ENCODE measurements around the gene ZNF385C. TPM values are rescaled to one million over a fixed set of nuclear protein-coding genes. Genes with fewer than 3 reads are reported as not detected.

The ZNF385C gene
- total RNA-seq, 1 experiment from 2014 or later = 3.7 TPM

DNA sequence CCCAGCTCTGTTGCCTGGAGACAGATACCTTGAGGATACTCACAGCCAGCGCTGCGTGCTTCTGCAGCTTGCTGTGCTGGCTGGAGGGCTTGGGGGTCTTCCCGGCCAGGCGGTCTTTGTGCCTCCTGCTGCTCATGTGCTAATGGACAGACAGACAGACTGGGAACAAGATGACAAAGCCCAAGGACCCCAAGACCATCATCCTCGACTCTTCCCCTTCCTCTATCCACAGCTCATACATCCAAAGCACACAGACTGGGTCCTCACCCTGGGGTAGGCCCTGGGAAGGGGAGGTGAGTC, 70.7 kb downstream of the ZNF385C start:
- TF ChIP-seq FOXK1 (CRISPR knock-in tag; IDR thresholded peaks at IDR 0.05) = no peak
- TF ChIP-seq, protein P1, sequence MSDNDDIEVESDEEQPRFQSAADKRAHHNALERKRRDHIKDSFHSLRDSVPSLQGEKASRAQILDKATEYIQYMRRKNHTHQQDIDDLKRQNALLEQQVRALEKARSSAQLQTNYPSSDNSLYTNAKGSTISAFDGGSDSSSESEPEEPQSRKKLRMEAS (CRISPR knock-in tag; IDR thresholded peaks at IDR 0.05) = no peak
- TF ChIP-seq RELA (CRISPR knock-in tag; IDR thresholded peaks at IDR 0.05; ENCODE audit: borderline replicate concordance) = no peak
- no peak for TF ChIP-seq EMX1 (CRISPR knock-in tag; IDR thresholded peaks at IDR 0.05)
- TF ChIP-seq, protein P2, sequence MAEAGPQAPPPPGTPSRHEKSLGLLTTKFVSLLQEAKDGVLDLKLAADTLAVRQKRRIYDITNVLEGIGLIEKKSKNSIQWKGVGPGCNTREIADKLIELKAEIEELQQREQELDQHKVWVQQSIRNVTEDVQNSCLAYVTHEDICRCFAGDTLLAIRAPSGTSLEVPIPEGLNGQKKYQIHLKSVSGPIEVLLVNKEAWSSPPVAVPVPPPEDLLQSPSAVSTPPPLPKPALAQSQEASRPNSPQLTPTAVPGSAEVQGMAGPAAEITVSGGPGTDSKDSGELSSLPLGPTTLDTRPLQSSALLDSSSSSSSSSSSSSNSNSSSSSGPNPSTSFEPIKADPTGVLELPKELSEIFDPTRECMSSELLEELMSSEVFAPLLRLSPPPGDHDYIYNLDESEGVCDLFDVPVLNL (CRISPR knock-in tag; IDR thresholded peaks at IDR 0.05; ENCODE audit: borderline replicate concordance, low read depth) = no peak
- H3K4me1 Mint-ChIP-seq = peaks cover 11% of the 10 kb centered on the region
- peaks cover 3% of the 10 kb centered on the region; the same call in 1 of the 2 replicates for H3K27me3 Mint-ChIP-seq (ENCODE audit: low read depth)
- H3K36me3 Mint-ChIP-seq = peaks cover 22% of the 10 kb centered on the region
- DNase-seq (ENCODE audit: low spot score) (no peak), ATAC-seq (no peak)
- CTCF ChIA-PET = interaction anchor here (0.5 to 9.6 kb wide), 17 partner anchors 10 to 500 kb away, joined by 3 to 138 read pairs (median 21); partner anchors contain the start of genes C17orf113, DHX58, DNAJC7 and KAT2A
- no peak overlapping the region for H3K4me3 Mint-ChIP-seq
- no peaks in the 10 kb centered on the region for H3K9me3 Mint-ChIP-seq
- H3K27ac Mint-ChIP-seq = no peak overlapping the region
- POLR2A ChIA-PET = interaction anchor here (0.6 to 3.7 kb wide), 2 partner anchors 10 to 55 kb away, joined by 6 to 13 read pairs; partner anchors contain the start of gene DNAJC7

DNA sequence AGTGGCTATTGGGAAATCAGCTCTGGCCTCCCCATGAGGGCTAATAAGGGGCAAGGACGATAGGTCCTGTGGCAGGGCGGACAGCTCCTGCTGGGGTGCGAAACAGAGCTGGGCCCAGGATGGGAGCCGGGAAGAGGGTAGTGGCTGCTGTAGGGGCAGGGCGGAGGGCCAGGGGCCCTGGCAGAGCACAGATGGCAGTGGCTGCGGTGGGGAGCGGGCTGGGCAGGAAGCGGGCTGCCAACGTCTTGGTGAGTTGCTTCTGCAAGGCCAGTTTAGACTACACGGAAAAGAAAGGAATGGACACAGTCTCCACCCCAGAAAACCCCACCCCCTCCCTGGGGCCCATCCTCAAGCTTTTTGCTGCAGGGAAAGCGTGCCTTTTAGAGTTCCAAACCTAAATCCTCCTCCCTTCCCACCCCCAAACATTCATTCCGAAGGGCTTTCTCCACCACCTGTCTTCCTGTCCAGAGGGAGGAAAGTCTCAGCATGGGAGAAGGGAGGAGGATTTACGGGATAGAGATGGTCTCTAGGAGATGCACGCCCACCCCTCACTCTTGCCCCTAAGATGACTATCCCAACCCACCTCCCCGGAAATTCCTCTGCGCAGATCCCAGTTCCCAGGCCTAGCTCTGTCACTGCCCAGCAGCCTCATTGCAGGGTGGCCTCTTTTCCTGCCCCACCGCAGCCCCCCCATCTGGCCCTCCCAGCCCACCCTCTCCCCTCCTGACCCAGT, 71.2 kb downstream of the ZNF385C start:
- Mint-ChIP-seq H3K27me3 (ENCODE audit: low read depth) (peaks cover 3% of the 10 kb centered on the region; the same call in 1 of the 2 replicates), H3K9me3 (no peaks in the 10 kb centered on the region), H3K27ac (no peak overlapping the region), H3K4me3 (no peak overlapping the region), H3K4me1 (peaks cover 11% of the 10 kb centered on the region), H3K36me3 (peaks cover 27% of the 10 kb centered on the region)
- CTCF ChIA-PET = interaction anchor here (0.5 to 9.6 kb wide), 19 partner anchors 10 to 500 kb away, joined by 3 to 138 read pairs (median 20); partner anchors contain the start of genes DHX58, DNAJC7, KAT2A and NKIRAS2
- POLR2A ChIA-PET = interaction anchor here (0.6 to 3.7 kb wide), 2 partner anchors 10 to 56 kb away, joined by 6 to 13 read pairs; partner anchors contain the start of gene DNAJC7
- DNase-seq (ENCODE audit: low spot score) = no peak
- ATAC-seq = no peak
- TF ChIP-seq ZNF121 (CRISPR knock-in tag; IDR thresholded peaks at IDR 0.05) (no peak), ZNF423 (CRISPR knock-in tag; IDR thresholded peaks at IDR 0.05) (no peak), ATF1 (CRISPR knock-in tag; IDR thresholded peaks at IDR 0.05) (no peak), GRHL2 (CRISPR knock-in tag; IDR thresholded peaks at IDR 0.05; ENCODE audit: insufficient replicate concordance, severe bottlenecking) (no peak), RORB (CRISPR knock-in tag; IDR thresholded peaks at IDR 0.05) (no peak), ETV6 (CRISPR knock-in tag; IDR thresholded peaks at IDR 0.05) (no peak), SMAD4 (CRISPR knock-in tag; IDR thresholded peaks at IDR 0.05) (no peak)
- TF ChIP-seq, protein P3, sequence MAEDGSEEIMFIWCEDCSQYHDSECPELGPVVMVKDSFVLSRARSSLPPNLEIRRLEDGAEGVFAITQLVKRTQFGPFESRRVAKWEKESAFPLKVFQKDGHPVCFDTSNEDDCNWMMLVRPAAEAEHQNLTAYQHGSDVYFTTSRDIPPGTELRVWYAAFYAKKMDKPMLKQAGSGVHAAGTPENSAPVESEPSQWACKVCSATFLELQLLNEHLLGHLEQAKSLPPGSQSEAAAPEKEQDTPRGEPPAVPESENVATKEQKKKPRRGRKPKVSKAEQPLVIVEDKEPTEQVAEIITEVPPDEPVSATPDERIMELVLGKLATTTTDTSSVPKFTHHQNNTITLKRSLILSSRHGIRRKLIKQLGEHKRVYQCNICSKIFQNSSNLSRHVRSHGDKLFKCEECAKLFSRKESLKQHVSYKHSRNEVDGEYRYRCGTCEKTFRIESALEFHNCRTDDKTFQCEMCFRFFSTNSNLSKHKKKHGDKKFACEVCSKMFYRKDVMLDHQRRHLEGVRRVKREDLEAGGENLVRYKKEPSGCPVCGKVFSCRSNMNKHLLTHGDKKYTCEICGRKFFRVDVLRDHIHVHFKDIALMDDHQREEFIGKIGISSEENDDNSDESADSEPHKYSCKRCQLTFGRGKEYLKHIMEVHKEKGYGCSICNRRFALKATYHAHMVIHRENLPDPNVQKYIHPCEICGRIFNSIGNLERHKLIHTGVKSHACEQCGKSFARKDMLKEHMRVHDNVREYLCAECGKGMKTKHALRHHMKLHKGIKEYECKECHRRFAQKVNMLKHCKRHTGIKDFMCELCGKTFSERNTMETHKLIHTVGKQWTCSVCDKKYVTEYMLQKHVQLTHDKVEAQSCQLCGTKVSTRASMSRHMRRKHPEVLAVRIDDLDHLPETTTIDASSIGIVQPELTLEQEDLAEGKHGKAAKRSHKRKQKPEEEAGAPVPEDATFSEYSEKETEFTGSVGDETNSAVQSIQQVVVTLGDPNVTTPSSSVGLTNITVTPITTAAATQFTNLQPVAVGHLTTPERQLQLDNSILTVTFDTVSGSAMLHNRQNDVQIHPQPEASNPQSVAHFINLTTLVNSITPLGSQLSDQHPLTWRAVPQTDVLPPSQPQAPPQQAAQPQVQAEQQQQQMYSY (CRISPR knock-in tag; IDR thresholded peaks at IDR 0.05) = no peak
- TF ChIP-seq, protein P4, sequence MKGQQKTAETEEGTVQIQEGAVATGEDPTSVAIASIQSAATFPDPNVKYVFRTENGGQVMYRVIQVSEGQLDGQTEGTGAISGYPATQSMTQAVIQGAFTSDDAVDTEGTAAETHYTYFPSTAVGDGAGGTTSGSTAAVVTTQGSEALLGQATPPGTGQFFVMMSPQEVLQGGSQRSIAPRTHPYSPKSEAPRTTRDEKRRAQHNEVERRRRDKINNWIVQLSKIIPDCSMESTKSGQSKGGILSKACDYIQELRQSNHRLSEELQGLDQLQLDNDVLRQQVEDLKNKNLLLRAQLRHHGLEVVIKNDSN (CRISPR knock-in tag; IDR thresholded peaks at IDR 0.05) = no peak
- TF ChIP-seq, protein P5, sequence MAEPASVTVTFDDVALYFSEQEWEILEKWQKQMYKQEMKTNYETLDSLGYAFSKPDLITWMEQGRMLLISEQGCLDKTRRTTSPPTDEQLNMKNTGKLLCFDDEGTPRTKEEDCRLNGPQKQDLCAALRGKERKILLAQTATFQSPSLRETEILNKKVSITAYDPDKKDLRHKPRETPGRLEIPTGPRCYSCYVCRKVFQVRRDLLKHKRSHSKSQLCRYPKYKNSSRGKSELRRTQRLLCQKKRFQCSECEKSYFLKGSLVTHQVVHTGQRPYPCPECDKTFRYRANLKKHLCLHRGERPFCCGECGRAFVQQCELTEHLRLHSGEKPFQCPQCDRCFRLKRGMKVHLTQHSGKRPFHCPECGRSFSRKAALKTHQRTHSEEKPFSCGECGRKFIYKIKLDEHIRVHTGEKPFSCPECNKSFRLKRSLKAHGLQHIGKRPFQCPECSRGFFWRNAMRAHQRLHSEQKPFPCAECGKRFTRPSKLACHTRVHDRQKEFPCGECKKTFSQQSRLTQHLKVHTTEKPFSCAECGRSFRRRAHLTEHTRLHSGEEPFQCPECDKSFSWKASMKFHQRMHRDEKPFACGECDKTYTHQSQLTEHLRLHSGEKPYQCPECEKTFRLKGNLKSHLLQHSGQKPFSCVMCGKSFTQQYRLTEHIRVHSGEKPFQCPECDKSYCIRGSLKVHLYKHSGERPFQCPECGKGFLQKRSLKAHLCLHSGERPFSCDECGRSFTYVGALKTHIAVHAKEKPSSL (CRISPR knock-in tag; conservative IDR thresholded peaks at IDR 0.05) = no peak
- TF ChIP-seq, protein P6, sequence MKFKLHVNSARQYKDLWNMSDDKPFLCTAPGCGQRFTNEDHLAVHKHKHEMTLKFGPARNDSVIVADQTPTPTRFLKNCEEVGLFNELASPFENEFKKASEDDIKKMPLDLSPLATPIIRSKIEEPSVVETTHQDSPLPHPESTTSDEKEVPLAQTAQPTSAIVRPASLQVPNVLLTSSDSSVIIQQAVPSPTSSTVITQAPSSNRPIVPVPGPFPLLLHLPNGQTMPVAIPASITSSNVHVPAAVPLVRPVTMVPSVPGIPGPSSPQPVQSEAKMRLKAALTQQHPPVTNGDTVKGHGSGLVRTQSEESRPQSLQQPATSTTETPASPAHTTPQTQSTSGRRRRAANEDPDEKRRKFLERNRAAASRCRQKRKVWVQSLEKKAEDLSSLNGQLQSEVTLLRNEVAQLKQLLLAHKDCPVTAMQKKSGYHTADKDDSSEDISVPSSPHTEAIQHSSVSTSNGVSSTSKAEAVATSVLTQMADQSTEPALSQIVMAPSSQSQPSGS (CRISPR knock-in tag; IDR thresholded peaks at IDR 0.05; ENCODE audit: borderline replicate concordance, low read depth) = no peak
- TF ChIP-seq, protein P7, sequence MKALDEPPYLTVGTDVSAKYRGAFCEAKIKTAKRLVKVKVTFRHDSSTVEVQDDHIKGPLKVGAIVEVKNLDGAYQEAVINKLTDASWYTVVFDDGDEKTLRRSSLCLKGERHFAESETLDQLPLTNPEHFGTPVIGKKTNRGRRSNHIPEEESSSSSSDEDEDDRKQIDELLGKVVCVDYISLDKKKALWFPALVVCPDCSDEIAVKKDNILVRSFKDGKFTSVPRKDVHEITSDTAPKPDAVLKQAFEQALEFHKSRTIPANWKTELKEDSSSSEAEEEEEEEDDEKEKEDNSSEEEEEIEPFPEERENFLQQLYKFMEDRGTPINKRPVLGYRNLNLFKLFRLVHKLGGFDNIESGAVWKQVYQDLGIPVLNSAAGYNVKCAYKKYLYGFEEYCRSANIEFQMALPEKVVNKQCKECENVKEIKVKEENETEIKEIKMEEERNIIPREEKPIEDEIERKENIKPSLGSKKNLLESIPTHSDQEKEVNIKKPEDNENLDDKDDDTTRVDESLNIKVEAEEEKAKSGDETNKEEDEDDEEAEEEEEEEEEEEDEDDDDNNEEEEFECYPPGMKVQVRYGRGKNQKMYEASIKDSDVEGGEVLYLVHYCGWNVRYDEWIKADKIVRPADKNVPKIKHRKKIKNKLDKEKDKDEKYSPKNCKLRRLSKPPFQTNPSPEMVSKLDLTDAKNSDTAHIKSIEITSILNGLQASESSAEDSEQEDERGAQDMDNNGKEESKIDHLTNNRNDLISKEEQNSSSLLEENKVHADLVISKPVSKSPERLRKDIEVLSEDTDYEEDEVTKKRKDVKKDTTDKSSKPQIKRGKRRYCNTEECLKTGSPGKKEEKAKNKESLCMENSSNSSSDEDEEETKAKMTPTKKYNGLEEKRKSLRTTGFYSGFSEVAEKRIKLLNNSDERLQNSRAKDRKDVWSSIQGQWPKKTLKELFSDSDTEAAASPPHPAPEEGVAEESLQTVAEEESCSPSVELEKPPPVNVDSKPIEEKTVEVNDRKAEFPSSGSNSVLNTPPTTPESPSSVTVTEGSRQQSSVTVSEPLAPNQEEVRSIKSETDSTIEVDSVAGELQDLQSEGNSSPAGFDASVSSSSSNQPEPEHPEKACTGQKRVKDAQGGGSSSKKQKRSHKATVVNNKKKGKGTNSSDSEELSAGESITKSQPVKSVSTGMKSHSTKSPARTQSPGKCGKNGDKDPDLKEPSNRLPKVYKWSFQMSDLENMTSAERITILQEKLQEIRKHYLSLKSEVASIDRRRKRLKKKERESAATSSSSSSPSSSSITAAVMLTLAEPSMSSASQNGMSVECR (CRISPR knock-in tag; IDR thresholded peaks at IDR 0.05; ENCODE audit: borderline replicate concordance) = no peak
